TTC549 (cell line): Measurements from ENCODE around the gene DTX3.
"Not testable (repeated sequence)": the region's sequence is repeated elsewhere in the genome, so short reads cannot be mapped to it uniquely, and the experiment has no call there.

Experiments
- FAIRE-seq: peaks from 2 replicates; lab custom pipeline; 2012; peaks lifted over from hg19 to GRCh38; lab: Jason Lieb, UNC

DTX3 gene

GRCh38 chr12:57607958-57608663 is 3.5 kb downstream of the DTX3 start:
- FAIRE-seq, result no peak

GRCh38 chr12:57609101-57609780 is 4.6 kb downstream of the DTX3 start:
- FAIRE-seq, result no peak

- no peak for FAIRE-seq
Measured at GRCh38 chr12:57609781-57610553, 5.3 kb downstream of the DTX3 start.

- FAIRE-seq, result no peak
Measured at GRCh38 chr12:57610554-57611107, 6.0 kb downstream of the DTX3 start.

- no peak for FAIRE-seq
Measured at GRCh38 chr12:57611108-57611826, 6.6 kb downstream of the DTX3 start, which contains the start of gene ARHGEF25. TSS of gene ARHGEF25 (plus strand) at chr12:57611435. CDS start at chr12:57611895, 460 bp downstream.

- FAIRE-seq, result no peak
Measured at GRCh38 chr12:57611827-57612710, 7.4 kb downstream of the DTX3 start.

- no peak for FAIRE-seq
Measured at GRCh38 chr12:57612711-57613426, 8.2 kb downstream of the DTX3 start.

- no peak for FAIRE-seq
Measured at GRCh38 chr12:57613427-57614109, 8.9 kb downstream of the DTX3 start.

- no peak for FAIRE-seq
Measured at GRCh38 chr12:57614178-57614947, 9.7 kb downstream of the DTX3 start.

GRCh38 chr12:57614948-57615500 is 10.4 kb downstream of the DTX3 start:
- FAIRE-seq, result no peak

- no peak for FAIRE-seq
Measured at GRCh38 chr12:57615637-57616036, 11.0 kb downstream of the DTX3 start.

GRCh38 chr12:57616383-57617101 is 11.9 kb downstream of the DTX3 start:
- FAIRE-seq, result no peak

- no peak for FAIRE-seq
Measured at GRCh38 chr12:57617942-57618341, 13.3 kb downstream of the DTX3 start.

GRCh38 chr12:57618431-57618830 is 13.8 kb downstream of the DTX3 start:
- FAIRE-seq, result not testable (repeated sequence)

- no peak for FAIRE-seq
Measured at GRCh38 chr12:57618966-57619433, 14.4 kb downstream of the DTX3 start.

- FAIRE-seq, result no peak
Measured at GRCh38 chr12:57619434-57620244, 15.0 kb downstream of the DTX3 start.
